Stimulated activated CD4-positive, alpha-beta T cell treated with anti-CD3 and anti-CD28 coated beads, TNF-alpha, amount 100 ng/mL, for 1 hour (primary cell): ENCODE results near the gene SIRPA.
"Not testable (repeated sequence)": the region's sequence is repeated elsewhere in the genome, so short reads cannot be mapped to it uniquely, and the experiment has no call there.

Experiments used
- DNase-seq, 3 donors: peaks; one replicate each; pipeline ENCODE4 v3.0.0-alpha.2; 2020; ENCODE audit warnings: low read depth in 3 of 3, low spot score in 1 of 3

The SIRPA gene

GRCh38 chr20:1906361-1907051, 11.3 kb downstream of the SIRPA start:
- no peak for DNase-seq

- DNase-seq: no peak
Measured at GRCh38 chr20:1907586-1907985, 12.4 kb downstream of the SIRPA start.

GRCh38 chr20:1908191-1908590, 13.0 kb downstream of the SIRPA start:
- DNase-seq: no peak

GRCh38 chr20:1909097-1909496, 13.9 kb downstream of the SIRPA start:
- no peak for DNase-seq

GRCh38 chr20:1911536-1911935, 16.3 kb downstream of the SIRPA start:
- DNase-seq: no peak

GRCh38 chr20:1912053-1912452, 16.8 kb downstream of the SIRPA start:
- no peak for DNase-seq

GRCh38 chr20:1912646-1913045, 17.4 kb downstream of the SIRPA start:
- DNase-seq: no peak

- DNase-seq: not testable (repeated sequence)
Measured at GRCh38 chr20:1915233-1915632, 20.0 kb downstream of the SIRPA start.

GRCh38 chr20:1915725-1916124, 20.5 kb downstream of the SIRPA start:
- DNase-seq: no peak

GRCh38 chr20:1917786-1918185, 22.6 kb downstream of the SIRPA start:
- DNase-seq: no peak

- DNase-seq: no peak
Measured at GRCh38 chr20:1918491-1919165, 23.4 kb downstream of the SIRPA start.

GRCh38 chr20:1920252-1920651, 25.0 kb downstream of the SIRPA start:
- no peak for DNase-seq

- no peak for DNase-seq
Measured at GRCh38 chr20:1920826-1921225, 25.6 kb downstream of the SIRPA start.

- not testable (repeated sequence) for DNase-seq
Measured at GRCh38 chr20:1921985-1922384, 26.8 kb downstream of the SIRPA start.

GRCh38 chr20:1922786-1923185, 27.6 kb downstream of the SIRPA start:
- no peak for DNase-seq

GRCh38 chr20:1924910-1925861, 30.0 kb downstream of the SIRPA start:
- DNase-seq: no peak

GRCh38 chr20:1926237-1926636, 31.0 kb downstream of the SIRPA start:
- no peak for DNase-seq

- DNase-seq: no peak
Measured at GRCh38 chr20:1927217-1927616, 32.0 kb downstream of the SIRPA start.

GRCh38 chr20:1928154-1928553, 32.9 kb downstream of the SIRPA start:
- DNase-seq: no peak

GRCh38 chr20:1928782-1929181, 33.6 kb downstream of the SIRPA start:
- no peak for DNase-seq

GRCh38 chr20:1929460-1929859, 34.3 kb downstream of the SIRPA start:
- no peak for DNase-seq

GRCh38 chr20:1930165-1930564, 35.0 kb downstream of the SIRPA start:
- no peak for DNase-seq
